Endothelial cell of umbilical vein (primary cell): ENCODE results near the gene STH. TPM values are rescaled to one million over a fixed set of nuclear protein-coding genes. Genes with fewer than 3 reads are reported as not detected.

Source experiments
- BruUV-seq: library from RNA; stranded (reverse); fragments of 400-500 nt; replicated peaks from 2 replicates; lab custom pipeline; 2021; lab: Mats Ljungman, UMichigan
- CTCF ChIA-PET: fragments of 300-600, 350-600 bp; sonication (Branson Sonifier 250); formaldehyde crosslinking; loops from one replicate; lab custom pipeline; 2021; ENCODE audit warnings: antibody characterized with exemption, inconsistent platforms; lab: Charles Lee
- POLR2A ChIA-PET: fragments of 300-600, 350-600 bp; sonication (Branson Sonifier 250); formaldehyde crosslinking; loops from one replicate; lab custom pipeline; 2021; ENCODE audit warnings: antibody characterized with exemption, inconsistent platforms; lab: Charles Lee
- DNase-seq: peaks from one replicate; pipeline ENCODE4 v3.0.0-alpha.2; 2011; ENCODE audit warnings: low read depth, low spot score
- FAIRE-seq: peaks from 2 replicates; lab custom pipeline; 2011; peaks lifted over from hg19 to GRCh38; lab: Jason Lieb, UNC
- H2AFZ ChIP-seq: 2 replicates; pipeline ENCODE4 v1.6.0; 2012; ENCODE audit warnings: low read depth, low read length, control low read depth, inconsistent platforms
- H3K27ac ChIP-seq: 2 replicates; pipeline ENCODE4 v1.5.1; 2011; ENCODE audit warnings: low read depth, mild to moderate bottlenecking, control low read depth, low read length, moderate library complexity; ENCODE audit not compliant: insufficient read depth
- H3K27me3 ChIP-seq, 2 experiments: 2 replicates each; pipeline versions ENCODE4 v1.6.0 to v1.6.1; 2011; ENCODE audit warnings: low read length in 2 of 2, mixed read lengths in 1 of 2; ENCODE audit not compliant: control insufficient read depth in 2 of 2, insufficient read depth in 2 of 2
- H3K36me3 ChIP-seq, 2 experiments: 2 replicates in 1 of 2; 3 replicates in 1 of 2; pipeline ENCODE4 v1.5.1; 2011; ENCODE audit warnings: low read length in 2 of 2, mild to moderate bottlenecking in 1 of 2, moderate library complexity in 1 of 2; ENCODE audit not compliant: control insufficient read depth in 2 of 2, insufficient read depth in 2 of 2; ENCODE audit errors: extremely low read depth in 1 of 2
- H3K4me1 ChIP-seq: 3 replicates; pipeline ENCODE4 v1.5.1; 2011; ENCODE audit warnings: mild to moderate bottlenecking, low read length; ENCODE audit not compliant: control insufficient read depth, insufficient read depth; ENCODE audit errors: extremely low read depth
- H3K4me2 ChIP-seq: 2 replicates; pipeline ENCODE4 v1.6.1; 2011; ENCODE audit warnings: low read length, control low read depth, mixed read lengths; ENCODE audit not compliant: insufficient read depth
- H3K4me3 ChIP-seq, 3 experiments: fragments of 200-600 bp in 1 of 3; sonication (generic), shearing (Covaris generic) in 1 of 3; replicated peaks in 1 of 3; 2 replicates each; pipeline ENCODE4 v1.5.1; 2011 to 2016; ENCODE audit warnings: control low read depth in 3 of 3, low read length in 3 of 3, mild to moderate bottlenecking in 2 of 3, inconsistent platforms in 1 of 3, low read depth in 1 of 3, moderate library complexity in 1 of 3; ENCODE audit not compliant: insufficient read depth in 1 of 3
- H3K79me2 ChIP-seq: 2 replicates; pipeline ENCODE4 v1.6.0; 2012; ENCODE audit warnings: low read length, inconsistent platforms; ENCODE audit not compliant: control insufficient read depth, insufficient read depth
- H3K9ac ChIP-seq: replicated peaks from 2 replicates; pipeline ENCODE3; 2011; ENCODE audit warnings: low read length, control low read depth; ENCODE audit not compliant: insufficient read depth; ENCODE audit errors: extremely low read depth
- H3K9me1 ChIP-seq: replicated peaks from 3 replicates; pipeline ENCODE4 v1.6.0; 2011; ENCODE audit warnings: mild to moderate bottlenecking, low read length; ENCODE audit not compliant: control insufficient read depth, insufficient read depth; ENCODE audit errors: extremely low read depth
- H3K9me3 ChIP-seq: replicated peaks from 2 replicates; pipeline ENCODE4 v1.5.1; 2012; ENCODE audit warnings: low read length, inconsistent platforms; ENCODE audit not compliant: control insufficient read depth, insufficient read depth
- H4K20me1 ChIP-seq: replicated peaks from 2 replicates; pipeline ENCODE3; 2011; ENCODE audit warnings: mild to moderate bottlenecking, low read length; ENCODE audit not compliant: control insufficient read depth, insufficient read depth; ENCODE audit errors: extremely low read depth
- CTCF ChIP-seq, 2 donors: IDR thresholded peaks; 1 replicate in 1 of 2; 2 replicates in 1 of 2; pipeline ENCODE4 v1.5.1; 2011; ENCODE audit warnings: low read length in 2 of 2, mild to moderate bottlenecking in 2 of 2, moderate library complexity in 2 of 2, control low read depth in 1 of 2, inconsistent platforms in 1 of 2, low read depth in 1 of 2; ENCODE audit not compliant: insufficient read depth in 1 of 2; ENCODE audit errors: extremely low read depth in 1 of 2
- EZH2 ChIP-seq: IDR thresholded peaks from 2 replicates; pipeline ENCODE4 v1.6.1; 2012; ENCODE audit warnings: borderline replicate concordance, low read depth, mild to moderate bottlenecking, moderate library complexity, low read length, inconsistent platforms; ENCODE audit not compliant: severe bottlenecking
- FOS ChIP-seq: IDR thresholded peaks from 2 replicates; pipeline ENCODE4 v1.6.1; 2011; ENCODE audit warnings: mild to moderate bottlenecking, low read length, moderate library complexity, borderline replicate concordance; ENCODE audit not compliant: insufficient read depth
- GATA2 ChIP-seq: IDR thresholded peaks from 2 replicates; pipeline ENCODE4 v1.7.0; 2011; ENCODE audit warnings: low read depth, mild to moderate bottlenecking, moderate library complexity, mixed read lengths, low read length; ENCODE audit not compliant: insufficient read length, insufficient read depth
- JUN ChIP-seq: IDR thresholded peaks from 2 replicates; pipeline ENCODE4 v1.6.1; 2011; ENCODE audit warnings: borderline replicate concordance, low read depth; ENCODE audit not compliant: insufficient read length, insufficient read depth
- MAX ChIP-seq: IDR thresholded peaks from 2 replicates; pipeline ENCODE4 v1.6.1; 2011; ENCODE audit not compliant: insufficient read depth, insufficient read length
- MYC ChIP-seq: IDR thresholded peaks from one replicate; pipeline ENCODE4 v1.6.1; 2011; ENCODE audit warnings: mild to moderate bottlenecking, low read depth, low read length
- POLR2A ChIP-seq: IDR thresholded peaks from 2 replicates; pipeline ENCODE4 v1.6.1; 2012; ENCODE audit warnings: low read depth, mild to moderate bottlenecking, control low read depth, low read length
- POLR2AphosphoS5 ChIP-seq: IDR thresholded peaks from 2 replicates; pipeline ENCODE4 v1.6.1; 2012; ENCODE audit warnings: low read depth, mild to moderate bottlenecking, control low read depth, low read length, moderate library complexity; ENCODE audit not compliant: insufficient read depth
- dilution Hi-C: fragments of 300-500 bp; cut with MboI; formaldehyde crosslinking; loops from one replicate; pipeline ENCODE4 v1.15.0; 2019; ENCODE audit warnings: low sequenced_read_pairs; ENCODE audit not compliant: extremely low pct_ligation_motif_present
- intact Hi-C: fragments of 100-400 bp; cut with micrococcal nuclease; formaldehyde crosslinking; loops from one replicate; pipeline ENCODE4 v1.10.0; 2022
- polyA plus RNA-seq, 4 experiments: library from polyadenylated mRNA; depleted of rRNA in 3 of 4; stranded (reverse) in 3 of 4; unstranded in 1 of 4; fragments of >200 nt; gene quantifications; 2 replicates each; pipeline versions ENCODE4 v1.2.1 to v1.2.3, GENCODE V29; 2011 to 2012; ENCODE audit warnings: missing spikeins in 1 of 4
- total RNA-seq: library from RNA; stranded (reverse); gene quantifications from 2 replicates; pipeline ENCODE4 v1.2.3, GENCODE V29; 2021

Gene STH
- total and polyA plus RNA-seq, 2 donors (not counting 3 experiments of a cell fraction or from before 2014, with no cell fraction given), result not detected

- no TSS peak for BruUV-seq
- dilution Hi-C loops (no loop called here), intact Hi-C loops (no loop called here)
- Histone ChIP-seq H3K79me2 (no peaks in the 10 kb centered on the region), H4K20me1 (no peaks in the 10 kb centered on the region), H3K27ac (no peak overlapping the region), H3K27me3 (no peaks in the 10 kb centered on the region), H3K36me3 (peaks cover 5 to 16% of the 10 kb centered on the region in 2 experiments), H3K9me3 (no peaks in the 10 kb centered on the region), H3K9ac (no peak overlapping the region), H3K4me3 (no peak overlapping the region), H3K4me1 (no peaks in the 10 kb centered on the region), H3K4me2 (no peak overlapping the region), H3K9me1 (no peaks in the 10 kb centered on the region), H2AFZ (no peak overlapping the region)
- ChIA-PET POLR2A (no interaction called here), CTCF (interaction anchor here (0.7 to 1.6 kb wide), 3 partner anchors 9 to 167 kb away, joined by 4 to 5 read pairs (median 5); partner anchors contain the start of gene KANSL1)
- FAIRE-seq (no peak), DNase-seq (no peak)
- TF ChIP-seq POLR2A (no peak), POLR2AphosphoS5 (no peak), FOS (no peak), EZH2 (no peak), CTCF (IDR thresholded peaks at IDR 0.05; ENCODE audit: extremely low read depth in 1 of 2, insufficient read depth in 1 of 2, low read depth in 1 of 2, low read length in 2 of 2) (no peak), MYC (no peak), GATA2 (no peak), JUN (no peak), MAX (no peak)
Measured at GRCh38 chr17:46025510-46026165, 26.6 kb downstream of the STH start.
